HCT116 (cell line): ENCODE measurements around the gene MALRD1.

ENCODE experiments used
- ELF1 ChIP-seq: IDR thresholded peaks from 2 replicates; pipeline ENCODE4 v1.6.1; 2012; ENCODE audit warnings: low read depth, borderline replicate concordance
- EZH2 ChIP-seq: fragments of 200-600 bp; sonication (generic); IDR thresholded peaks from 2 replicates; pipeline ENCODE4 v1.6.1; 2017; ENCODE audit warnings: antibody characterized with exemption, mixed run types
- POLR2AphosphoS5 ChIP-seq: IDR thresholded peaks from 2 replicates; pipeline ENCODE4 v1.6.1; 2011; ENCODE audit warnings: mild to moderate bottlenecking, low read depth, low read length, moderate library complexity
- TF ChIP-seq, protein P1 (sequence below), 3 experiments: fragments of 200-600 bp in 1 of 3; sonication (generic) in 1 of 3; IDR thresholded peaks in 2 of 3; conservative IDR thresholded peaks in 1 of 3; 2 replicates each; pipeline ENCODE4 v1.5.1; 2012 to 2017; ENCODE audit warnings: low read depth in 2 of 3, low read length in 2 of 3, antibody characterized with exemption in 1 of 3, borderline replicate concordance in 1 of 3, control low read depth in 1 of 3, mild to moderate bottlenecking in 1 of 3, mixed read lengths in 1 of 3, mixed run types in 1 of 3, moderate library complexity in 1 of 3; ENCODE audit not compliant: insufficient read depth in 1 of 3

DNA sequence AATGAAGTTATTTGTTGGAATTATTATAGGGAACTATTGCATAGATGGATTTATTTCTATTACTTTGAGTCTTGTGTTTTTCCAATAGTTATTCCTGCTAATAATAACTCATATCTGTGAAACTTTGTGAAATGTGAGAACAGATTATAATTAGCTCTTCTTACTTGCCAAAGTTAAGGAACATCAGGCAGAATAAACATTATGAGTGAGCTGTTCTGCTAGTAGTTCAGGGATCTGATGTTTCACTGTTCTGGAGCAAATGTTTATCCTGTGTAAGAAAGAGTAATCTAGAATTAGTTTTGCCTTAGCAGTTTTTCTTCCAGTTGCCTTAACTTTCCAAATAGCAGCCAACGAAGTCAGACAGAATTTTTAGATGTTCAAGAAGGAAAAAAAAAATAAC lies 522.4 kb downstream of the MALRD1 start:
- TF ChIP-seq ELF1 (no peak), EZH2 (no peak), POLR2AphosphoS5 (no peak)
- TF ChIP-seq, protein P1, sequence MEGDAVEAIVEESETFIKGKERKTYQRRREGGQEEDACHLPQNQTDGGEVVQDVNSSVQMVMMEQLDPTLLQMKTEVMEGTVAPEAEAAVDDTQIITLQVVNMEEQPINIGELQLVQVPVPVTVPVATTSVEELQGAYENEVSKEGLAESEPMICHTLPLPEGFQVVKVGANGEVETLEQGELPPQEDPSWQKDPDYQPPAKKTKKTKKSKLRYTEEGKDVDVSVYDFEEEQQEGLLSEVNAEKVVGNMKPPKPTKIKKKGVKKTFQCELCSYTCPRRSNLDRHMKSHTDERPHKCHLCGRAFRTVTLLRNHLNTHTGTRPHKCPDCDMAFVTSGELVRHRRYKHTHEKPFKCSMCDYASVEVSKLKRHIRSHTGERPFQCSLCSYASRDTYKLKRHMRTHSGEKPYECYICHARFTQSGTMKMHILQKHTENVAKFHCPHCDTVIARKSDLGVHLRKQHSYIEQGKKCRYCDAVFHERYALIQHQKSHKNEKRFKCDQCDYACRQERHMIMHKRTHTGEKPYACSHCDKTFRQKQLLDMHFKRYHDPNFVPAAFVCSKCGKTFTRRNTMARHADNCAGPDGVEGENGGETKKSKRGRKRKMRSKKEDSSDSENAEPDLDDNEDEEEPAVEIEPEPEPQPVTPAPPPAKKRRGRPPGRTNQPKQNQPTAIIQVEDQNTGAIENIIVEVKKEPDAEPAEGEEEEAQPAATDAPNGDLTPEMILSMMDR (IDR thresholded peaks at IDR 0.05 in 2 of 3, conservative IDR thresholded peaks at IDR 0.05 in 1 of 3; ENCODE audit: borderline replicate concordance in 1 of 3, insufficient read depth in 1 of 3, low read depth in 2 of 3, low read length in 2 of 3) = no peak
